SK-N-MC (cell line): ENCODE results near the gene TM7SF2.

Experiments used
- DNase-seq: peaks from one replicate; pipeline ENCODE4 v3.0.0-alpha.2; 2011; ENCODE audit warnings: low read depth, low spot score
- H3K27ac ChIP-seq: fragments of 200-600 bp; sonication (generic); 2 replicates; pipeline ENCODE4 v1.5.1; 2016; ENCODE audit warnings: mixed run types
- H3K36me3 ChIP-seq: fragments of 200-600 bp; sonication (generic); 2 replicates; pipeline ENCODE4 v1.6.1; 2017; ENCODE audit warnings: antibody characterized with exemption, low read length, mixed read lengths; ENCODE audit not compliant: insufficient read depth
- H3K4me3 ChIP-seq: fragments of 200-600 bp; sonication (generic); 2 replicates; pipeline ENCODE4 v1.5.1; 2016
- H3K9ac ChIP-seq: fragments of 200-600 bp; sonication (generic); 2 replicates; pipeline ENCODE4 v1.8.0; 2017; ENCODE audit warnings: mixed run types, mixed read lengths; ENCODE audit not compliant: insufficient read length
- H3K9me3 ChIP-seq: fragments of 200-600 bp; sonication (generic); 2 replicates; pipeline ENCODE4 v1.6.1; 2017; ENCODE audit warnings: low read depth, mild to moderate bottlenecking, antibody characterized with exemption, low read length, moderate library complexity, mixed read lengths
- EZH2 ChIP-seq: fragments of 200-600 bp; sonication (generic); IDR thresholded peaks from one replicate; pipeline ENCODE4 v1.6.1; 2017; ENCODE audit warnings: antibody characterized with exemption
- FOXP2 ChIP-seq: optimal IDR thresholded peaks from 2 replicates; pipeline ENCODE3; 2011; ENCODE audit warnings: mild to moderate bottlenecking, moderate library complexity; ENCODE audit not compliant: insufficient read depth; ENCODE audit errors: extremely low read length, control extremely low read depth
- POLR2AphosphoS5 ChIP-seq: IDR thresholded peaks from 2 replicates; pipeline ENCODE4 v1.6.1; 2012; ENCODE audit warnings: mild to moderate bottlenecking, low read depth, low read length, borderline replicate concordance

TM7SF2 gene

GRCh38 chr11:65121865-65122696 is 10.4 kb downstream of the TM7SF2 start, which contains the start of the genes FAU and MRPL49:
Gene FAU (minus strand): TSS chr11:65122134. CDS start chr11:65121813, 321 bp downstream.
Gene MRPL49 (plus strand): TSS chr11:65122321. CDS start chr11:65122347, 26 bp downstream.
- Histone ChIP-seq H3K9ac (peak within 1 kb of the TSS; percentile 98), H3K9me3 (no peaks in the 10 kb centered on the region), H3K36me3 (peaks cover 53% of the 10 kb centered on the region), H3K4me3 (peak within 1 kb of the TSS; percentile 78), H3K27ac (peak within 1 kb of the TSS; percentile 73; the same call in 1 of the 2 replicates)
- peak; percentile 73 for DNase-seq
- TF ChIP-seq FOXP2 (peak; percentile 87), EZH2 (no peak), POLR2AphosphoS5 (peak; percentile 98)

- no peak for DNase-seq
- Histone ChIP-seq H3K9me3 (no peaks in the 10 kb centered on the region), H3K4me3 (no peak overlapping the region), H3K27ac (no peak overlapping the region), H3K9ac (no peak overlapping the region), H3K36me3 (peaks cover 52% of the 10 kb centered on the region)
- TF ChIP-seq EZH2 (no peak), FOXP2 (no peak), POLR2AphosphoS5 (no peak)
These were observed 13.0 kb downstream of the TM7SF2 start for GRCh38 chr11:65124480-65125196.

- TF ChIP-seq EZH2: no peak
- TF ChIP-seq POLR2AphosphoS5: 0 out of 2 replicates have a peak, but pooled peaks have one; percentile 2
- TF ChIP-seq FOXP2: no peak
- DNase-seq: no peak
- Histone ChIP-seq H3K9me3 (no peaks in the 10 kb centered on the region), H3K36me3 (peaks cover 44% of the 10 kb centered on the region), H3K9ac (no peak overlapping the region), H3K4me3 (no peak overlapping the region), H3K27ac (no peak overlapping the region)
These were observed 13.8 kb downstream of the TM7SF2 start for GRCh38 chr11:65125197-65126056.

GRCh38 chr11:65126624-65127274 is 15.1 kb downstream of the TM7SF2 start:
- Histone ChIP-seq H3K9ac (no peak overlapping the region), H3K27ac (no peak overlapping the region), H3K36me3 (peaks cover 43% of the 10 kb centered on the region), H3K9me3 (no peaks in the 10 kb centered on the region), H3K4me3 (no peak overlapping the region)
- DNase-seq: no peak
- TF ChIP-seq FOXP2 (no peak), EZH2 (no peak), POLR2AphosphoS5 (no peak; the same call in 1 of the 2 replicates)

- TF ChIP-seq EZH2 (no peak), POLR2AphosphoS5 (no peak), FOXP2 (no peak)
- no peaks in the 10 kb centered on the region for H3K9me3 ChIP-seq
- no peak overlapping the region; the same call in 1 of the 2 replicates for H3K27ac ChIP-seq
- H3K36me3 ChIP-seq: peaks cover 43% of the 10 kb centered on the region
- no peak for DNase-seq
- H3K9ac ChIP-seq: no peak overlapping the region
- no peak overlapping the region for H3K4me3 ChIP-seq
These were observed 16.0 kb downstream of the TM7SF2 start for GRCh38 chr11:65127473-65128181.

GRCh38 chr11:65128182-65129145 is 16.8 kb downstream of the TM7SF2 start:
- no peak for DNase-seq
- Histone ChIP-seq H3K9me3 (no peaks in the 10 kb centered on the region), H3K36me3 (peaks cover 43% of the 10 kb centered on the region), H3K4me3 (no peak overlapping the region), H3K9ac (no peak overlapping the region), H3K27ac (no peak overlapping the region)
- no peak for TF ChIP-seq POLR2AphosphoS5
